PC-9 (cell line): Measurements from ENCODE around the gene L1CAM.

ENCODE experiments used
- EZH2 ChIP-seq: fragments of 200-600 bp; sonication (generic); IDR thresholded peaks from 2 replicates; pipeline ENCODE4 v1.8.0; 2017; ENCODE audit warnings: antibody characterized with exemption, low read depth
- TF ChIP-seq, protein P1 (sequence below): fragments of 200-600 bp; sonication (generic); conservative IDR thresholded peaks from 2 replicates; pipeline ENCODE4 v1.6.1; 2017; ENCODE audit warnings: mixed run types, antibody characterized with exemption, mild to moderate bottlenecking, moderate library complexity

DNA sequence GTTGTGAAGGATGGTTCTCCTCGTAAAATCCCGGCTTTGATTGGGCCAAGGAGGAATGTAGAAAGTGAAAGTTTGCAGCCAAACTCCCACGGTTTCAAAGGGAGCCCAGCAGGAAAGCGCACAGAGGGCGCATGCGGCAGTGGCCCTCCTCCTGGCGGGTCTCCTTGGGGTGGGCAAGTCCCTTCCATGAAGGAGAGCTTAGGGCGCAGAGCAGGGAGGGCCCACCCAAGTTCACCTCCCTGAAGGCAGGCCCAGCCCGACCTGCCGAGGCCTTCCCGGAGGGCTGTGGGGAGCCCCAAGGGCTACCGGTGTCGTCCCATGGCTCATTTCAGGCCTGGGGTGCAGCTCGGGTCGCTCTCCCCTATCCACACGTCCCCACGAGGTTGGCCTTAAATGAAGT lies 57.7 kb downstream of the L1CAM start:
- TF ChIP-seq, protein P1, sequence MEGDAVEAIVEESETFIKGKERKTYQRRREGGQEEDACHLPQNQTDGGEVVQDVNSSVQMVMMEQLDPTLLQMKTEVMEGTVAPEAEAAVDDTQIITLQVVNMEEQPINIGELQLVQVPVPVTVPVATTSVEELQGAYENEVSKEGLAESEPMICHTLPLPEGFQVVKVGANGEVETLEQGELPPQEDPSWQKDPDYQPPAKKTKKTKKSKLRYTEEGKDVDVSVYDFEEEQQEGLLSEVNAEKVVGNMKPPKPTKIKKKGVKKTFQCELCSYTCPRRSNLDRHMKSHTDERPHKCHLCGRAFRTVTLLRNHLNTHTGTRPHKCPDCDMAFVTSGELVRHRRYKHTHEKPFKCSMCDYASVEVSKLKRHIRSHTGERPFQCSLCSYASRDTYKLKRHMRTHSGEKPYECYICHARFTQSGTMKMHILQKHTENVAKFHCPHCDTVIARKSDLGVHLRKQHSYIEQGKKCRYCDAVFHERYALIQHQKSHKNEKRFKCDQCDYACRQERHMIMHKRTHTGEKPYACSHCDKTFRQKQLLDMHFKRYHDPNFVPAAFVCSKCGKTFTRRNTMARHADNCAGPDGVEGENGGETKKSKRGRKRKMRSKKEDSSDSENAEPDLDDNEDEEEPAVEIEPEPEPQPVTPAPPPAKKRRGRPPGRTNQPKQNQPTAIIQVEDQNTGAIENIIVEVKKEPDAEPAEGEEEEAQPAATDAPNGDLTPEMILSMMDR = no peak
- TF ChIP-seq EZH2 = no peak
